ENCODE measurements around the gene CCNI2.

DNA sequence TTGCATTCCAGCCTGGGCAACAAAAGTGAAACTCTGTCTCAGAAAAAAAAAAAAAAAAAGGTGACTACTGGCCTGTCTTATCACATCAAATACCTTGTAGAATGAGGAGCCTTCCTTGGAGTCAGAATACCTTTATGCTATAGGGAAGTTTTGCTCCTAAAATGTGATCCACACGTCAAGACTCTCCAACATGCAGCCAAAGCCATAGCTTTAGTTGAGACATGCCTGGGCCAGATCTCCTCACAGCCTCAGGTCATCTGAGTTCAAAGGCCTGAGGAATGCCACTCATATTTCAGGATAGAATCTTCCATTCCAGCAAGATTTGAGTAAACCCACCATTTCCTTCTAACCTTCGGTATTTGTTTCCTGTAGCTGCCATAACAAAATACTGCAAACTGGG is 52.2 kb downstream of the CCNI2 start:
- TF ChIP-seq, protein P1, sequence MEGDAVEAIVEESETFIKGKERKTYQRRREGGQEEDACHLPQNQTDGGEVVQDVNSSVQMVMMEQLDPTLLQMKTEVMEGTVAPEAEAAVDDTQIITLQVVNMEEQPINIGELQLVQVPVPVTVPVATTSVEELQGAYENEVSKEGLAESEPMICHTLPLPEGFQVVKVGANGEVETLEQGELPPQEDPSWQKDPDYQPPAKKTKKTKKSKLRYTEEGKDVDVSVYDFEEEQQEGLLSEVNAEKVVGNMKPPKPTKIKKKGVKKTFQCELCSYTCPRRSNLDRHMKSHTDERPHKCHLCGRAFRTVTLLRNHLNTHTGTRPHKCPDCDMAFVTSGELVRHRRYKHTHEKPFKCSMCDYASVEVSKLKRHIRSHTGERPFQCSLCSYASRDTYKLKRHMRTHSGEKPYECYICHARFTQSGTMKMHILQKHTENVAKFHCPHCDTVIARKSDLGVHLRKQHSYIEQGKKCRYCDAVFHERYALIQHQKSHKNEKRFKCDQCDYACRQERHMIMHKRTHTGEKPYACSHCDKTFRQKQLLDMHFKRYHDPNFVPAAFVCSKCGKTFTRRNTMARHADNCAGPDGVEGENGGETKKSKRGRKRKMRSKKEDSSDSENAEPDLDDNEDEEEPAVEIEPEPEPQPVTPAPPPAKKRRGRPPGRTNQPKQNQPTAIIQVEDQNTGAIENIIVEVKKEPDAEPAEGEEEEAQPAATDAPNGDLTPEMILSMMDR (IDR thresholded peaks at IDR 0.05) = no peak
- TF ChIP-seq POLR2A (IDR thresholded peaks at IDR 0.05) = no peak
